ENCODE results near the gene NKAPL. TPM values are rescaled to one million over a fixed set of nuclear protein-coding genes. Genes with fewer than 3 reads are reported as not detected.

Gene NKAPL
- total and polyA plus RNA-seq, 2 of the 8 experiments (the other 6 are each of a cell fraction or from before 2014, with no cell fraction given): 0.08 TPM; not detected in 1

DNA sequence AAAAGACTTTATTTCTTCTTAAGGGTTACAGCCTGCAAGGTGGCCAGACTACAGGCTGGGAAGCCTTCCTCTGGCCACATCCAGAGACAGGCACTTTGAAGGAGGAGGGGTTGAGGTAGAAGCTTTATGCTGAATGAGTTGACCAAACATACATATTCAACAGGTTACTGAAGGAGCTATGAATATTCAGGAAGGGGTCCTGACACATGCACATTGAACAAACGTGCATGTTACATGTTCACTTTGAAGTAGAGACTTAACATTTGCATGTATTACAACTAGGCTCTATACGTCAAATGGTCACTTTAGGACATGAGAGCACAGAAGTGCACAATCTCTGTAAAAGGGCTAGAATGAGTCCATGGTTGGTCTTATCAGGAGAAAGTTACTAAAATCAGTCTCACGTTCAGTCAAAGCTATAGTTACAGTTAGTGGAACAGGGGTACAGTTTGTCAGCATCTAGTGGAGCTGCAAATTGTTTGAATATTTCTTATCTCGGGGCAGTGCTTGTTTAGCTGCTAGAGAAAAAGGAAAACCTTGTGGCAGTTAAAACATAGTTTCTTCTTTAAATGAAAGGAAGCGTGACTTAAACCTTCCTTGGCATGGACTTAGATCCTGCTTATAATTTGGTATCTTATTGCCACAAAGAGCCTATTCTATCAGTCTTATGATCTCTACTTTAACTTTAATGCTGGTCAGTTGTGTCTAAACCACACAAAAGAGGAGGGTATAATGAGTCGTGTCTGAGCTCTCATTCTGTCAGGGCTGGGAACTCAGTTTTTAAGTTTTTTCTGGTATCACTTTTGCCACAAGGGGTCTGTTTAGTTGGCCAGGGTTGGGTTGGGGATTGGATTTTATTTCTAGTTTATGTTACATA lies 38.6 kb upstream of the NKAPL start (continued):
- TF ChIP-seq RAD21 (IDR thresholded peaks at IDR 0.05 in 1 of 2, conservative IDR thresholded peaks at IDR 0.05 in 1 of 2; ENCODE audit: low read depth in 2 of 2, low read length in 2 of 2) (no peak), PHF8 (conservative IDR thresholded peaks at IDR 0.05; ENCODE audit: low read depth, low read length) (no peak), TAF7 (optimal IDR thresholded peaks at IDR 0.05; ENCODE audit: borderline replicate concordance, low read depth, low read length) (no peak), POLR2A (IDR thresholded peaks at IDR 0.05; ENCODE audit: control extremely low read depth in 1 of 2, low read depth in 2 of 2, low read length in 2 of 2) (no peak), BACH1 (IDR thresholded peaks at IDR 0.05; ENCODE audit: low read length) (no peak)

Measured in H1 (cell line).